HCT116 (cell line): ENCODE measurements around the gene STK39.

Experiments used
- EZH2 ChIP-seq: fragments of 200-600 bp; sonication (generic); IDR thresholded peaks from 2 replicates; pipeline ENCODE4 v1.6.1; 2017; ENCODE audit warnings: antibody characterized with exemption, mixed run types
- EZH2phosphoT487 ChIP-seq: fragments of 200-600 bp; IDR thresholded peaks from 2 replicates; pipeline ENCODE4 v1.6.1; 2018; ENCODE audit warnings: antibody characterized with exemption, borderline replicate concordance
- POLR2AphosphoS5 ChIP-seq: IDR thresholded peaks from 2 replicates; pipeline ENCODE4 v1.6.1; 2011; ENCODE audit warnings: mild to moderate bottlenecking, low read depth, low read length, moderate library complexity
- SIN3A ChIP-seq: IDR thresholded peaks from 2 replicates; pipeline ENCODE4 v1.6.1; 2012; ENCODE audit warnings: low read depth
- SP1 ChIP-seq: IDR thresholded peaks from 2 replicates; pipeline ENCODE4 v1.6.1; 2012; ENCODE audit warnings: low read depth
- SRF ChIP-seq: IDR thresholded peaks from 2 replicates; pipeline ENCODE4 v1.6.1; 2012; ENCODE audit warnings: low read depth
- TCF7L2 ChIP-seq: IDR thresholded peaks from 2 replicates; pipeline ENCODE4 v1.7.0; 2011; ENCODE audit warnings: borderline replicate concordance, inconsistent platforms; ENCODE audit not compliant: insufficient read depth, insufficient read length; ENCODE audit errors: extremely low read depth
- YY1 ChIP-seq: IDR thresholded peaks from 2 replicates; pipeline ENCODE4 v1.6.1; 2011; ENCODE audit warnings: low read length, low read depth, moderate library complexity, mild to moderate bottlenecking; ENCODE audit not compliant: insufficient replicate concordance; ENCODE audit errors: extremely low read depth
- TF ChIP-seq, protein P1 (sequence below), 3 experiments: fragments of 200-600 bp in 1 of 3; sonication (generic) in 1 of 3; IDR thresholded peaks in 2 of 3; conservative IDR thresholded peaks in 1 of 3; 2 replicates each; pipeline ENCODE4 v1.5.1; 2012 to 2017; ENCODE audit warnings: low read depth in 2 of 3, low read length in 2 of 3, antibody characterized with exemption in 1 of 3, borderline replicate concordance in 1 of 3, control low read depth in 1 of 3, mild to moderate bottlenecking in 1 of 3, mixed read lengths in 1 of 3, mixed run types in 1 of 3, moderate library complexity in 1 of 3; ENCODE audit not compliant: insufficient read depth in 1 of 3
- TF ChIP-seq, protein P2 (sequence below): IDR thresholded peaks from 2 replicates; pipeline ENCODE4 v1.6.1; 2011; ENCODE audit warnings: mild to moderate bottlenecking, low read length, moderate library complexity; ENCODE audit not compliant: insufficient replicate concordance; ENCODE audit errors: extremely low read depth

DNA sequence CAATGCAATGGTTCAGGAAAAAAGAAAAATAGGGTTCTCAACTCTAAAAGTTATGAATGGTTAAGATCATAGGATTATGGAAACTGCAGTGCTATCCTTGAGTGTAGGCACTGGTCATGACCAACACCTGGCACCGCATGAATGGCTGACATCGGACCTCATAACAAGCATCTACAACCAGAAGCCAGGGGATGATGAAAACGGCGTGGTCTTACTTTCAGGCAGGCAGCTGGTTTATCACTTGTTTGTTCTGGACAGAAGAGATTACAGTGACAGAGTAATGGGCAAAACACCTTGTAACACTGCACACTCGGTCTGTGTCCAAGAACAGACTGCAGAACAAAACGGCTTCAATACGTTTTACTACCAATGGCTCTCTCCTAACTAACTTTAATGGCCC, 132.8 kb downstream of the STK39 start:
- no peak for TF ChIP-seq TCF7L2
- TF ChIP-seq, protein P1, sequence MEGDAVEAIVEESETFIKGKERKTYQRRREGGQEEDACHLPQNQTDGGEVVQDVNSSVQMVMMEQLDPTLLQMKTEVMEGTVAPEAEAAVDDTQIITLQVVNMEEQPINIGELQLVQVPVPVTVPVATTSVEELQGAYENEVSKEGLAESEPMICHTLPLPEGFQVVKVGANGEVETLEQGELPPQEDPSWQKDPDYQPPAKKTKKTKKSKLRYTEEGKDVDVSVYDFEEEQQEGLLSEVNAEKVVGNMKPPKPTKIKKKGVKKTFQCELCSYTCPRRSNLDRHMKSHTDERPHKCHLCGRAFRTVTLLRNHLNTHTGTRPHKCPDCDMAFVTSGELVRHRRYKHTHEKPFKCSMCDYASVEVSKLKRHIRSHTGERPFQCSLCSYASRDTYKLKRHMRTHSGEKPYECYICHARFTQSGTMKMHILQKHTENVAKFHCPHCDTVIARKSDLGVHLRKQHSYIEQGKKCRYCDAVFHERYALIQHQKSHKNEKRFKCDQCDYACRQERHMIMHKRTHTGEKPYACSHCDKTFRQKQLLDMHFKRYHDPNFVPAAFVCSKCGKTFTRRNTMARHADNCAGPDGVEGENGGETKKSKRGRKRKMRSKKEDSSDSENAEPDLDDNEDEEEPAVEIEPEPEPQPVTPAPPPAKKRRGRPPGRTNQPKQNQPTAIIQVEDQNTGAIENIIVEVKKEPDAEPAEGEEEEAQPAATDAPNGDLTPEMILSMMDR (IDR thresholded peaks at IDR 0.05 in 2 of 3, conservative IDR thresholded peaks at IDR 0.05 in 1 of 3; ENCODE audit: borderline replicate concordance in 1 of 3, insufficient read depth in 1 of 3, low read depth in 2 of 3, low read length in 2 of 3): no peak
- no peak for TF ChIP-seq SIN3A
- no peak for TF ChIP-seq SP1
- no peak for TF ChIP-seq SRF
- TF ChIP-seq, protein P2, sequence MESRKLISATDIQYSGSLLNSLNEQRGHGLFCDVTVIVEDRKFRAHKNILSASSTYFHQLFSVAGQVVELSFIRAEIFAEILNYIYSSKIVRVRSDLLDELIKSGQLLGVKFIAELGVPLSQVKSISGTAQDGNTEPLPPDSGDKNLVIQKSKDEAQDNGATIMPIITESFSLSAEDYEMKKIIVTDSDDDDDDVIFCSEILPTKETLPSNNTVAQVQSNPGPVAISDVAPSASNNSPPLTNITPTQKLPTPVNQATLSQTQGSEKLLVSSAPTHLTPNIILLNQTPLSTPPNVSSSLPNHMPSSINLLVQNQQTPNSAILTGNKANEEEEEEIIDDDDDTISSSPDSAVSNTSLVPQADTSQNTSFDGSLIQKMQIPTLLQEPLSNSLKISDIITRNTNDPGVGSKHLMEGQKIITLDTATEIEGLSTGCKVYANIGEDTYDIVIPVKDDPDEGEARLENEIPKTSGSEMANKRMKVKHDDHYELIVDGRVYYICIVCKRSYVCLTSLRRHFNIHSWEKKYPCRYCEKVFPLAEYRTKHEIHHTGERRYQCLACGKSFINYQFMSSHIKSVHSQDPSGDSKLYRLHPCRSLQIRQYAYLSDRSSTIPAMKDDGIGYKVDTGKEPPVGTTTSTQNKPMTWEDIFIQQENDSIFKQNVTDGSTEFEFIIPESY: no peak
- no peak for TF ChIP-seq EZH2phosphoT487
- TF ChIP-seq POLR2AphosphoS5: no peak
- no peak for TF ChIP-seq EZH2
- no peak for TF ChIP-seq YY1
